ENCODE data around the gene CALHM4.

DNA sequence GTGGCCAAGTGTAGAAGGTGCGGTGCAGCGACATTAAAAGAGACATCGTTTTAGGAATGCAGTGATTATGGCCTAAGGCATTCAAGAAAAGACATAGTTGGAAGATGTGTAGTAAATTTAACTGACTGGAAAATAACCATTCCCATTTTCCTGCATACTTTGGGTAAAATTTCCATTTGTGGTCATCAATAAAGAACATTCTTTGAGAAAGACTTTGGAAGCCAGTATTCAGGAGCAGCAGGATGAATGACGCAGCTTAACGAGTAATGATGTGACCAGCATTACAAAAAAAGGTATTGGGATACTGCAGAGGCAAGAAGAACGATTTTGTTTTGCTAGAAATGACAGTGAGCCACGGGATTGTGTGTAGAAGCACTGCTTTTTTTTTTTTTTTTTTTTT is 10.8 kb downstream of the CALHM4 start:
- TF ChIP-seq, protein P1, sequence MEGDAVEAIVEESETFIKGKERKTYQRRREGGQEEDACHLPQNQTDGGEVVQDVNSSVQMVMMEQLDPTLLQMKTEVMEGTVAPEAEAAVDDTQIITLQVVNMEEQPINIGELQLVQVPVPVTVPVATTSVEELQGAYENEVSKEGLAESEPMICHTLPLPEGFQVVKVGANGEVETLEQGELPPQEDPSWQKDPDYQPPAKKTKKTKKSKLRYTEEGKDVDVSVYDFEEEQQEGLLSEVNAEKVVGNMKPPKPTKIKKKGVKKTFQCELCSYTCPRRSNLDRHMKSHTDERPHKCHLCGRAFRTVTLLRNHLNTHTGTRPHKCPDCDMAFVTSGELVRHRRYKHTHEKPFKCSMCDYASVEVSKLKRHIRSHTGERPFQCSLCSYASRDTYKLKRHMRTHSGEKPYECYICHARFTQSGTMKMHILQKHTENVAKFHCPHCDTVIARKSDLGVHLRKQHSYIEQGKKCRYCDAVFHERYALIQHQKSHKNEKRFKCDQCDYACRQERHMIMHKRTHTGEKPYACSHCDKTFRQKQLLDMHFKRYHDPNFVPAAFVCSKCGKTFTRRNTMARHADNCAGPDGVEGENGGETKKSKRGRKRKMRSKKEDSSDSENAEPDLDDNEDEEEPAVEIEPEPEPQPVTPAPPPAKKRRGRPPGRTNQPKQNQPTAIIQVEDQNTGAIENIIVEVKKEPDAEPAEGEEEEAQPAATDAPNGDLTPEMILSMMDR (conservative IDR thresholded peaks at IDR 0.05 in 1 of 2, IDR thresholded peaks at IDR 0.05 in 1 of 2; ENCODE audit: low read depth in 1 of 2, low read length in 2 of 2), result no peak
- no peak for TF ChIP-seq EZH2 (IDR thresholded peaks at IDR 0.05; ENCODE audit: low read length, missing control alignments)

All from fibroblast of lung (primary cell).